Small intestine (tissue), 7 donors: Measurements from ENCODE around the gene VWA1. TPM values are rescaled to one million over a fixed set of nuclear protein-coding genes. Genes with fewer than 3 reads are reported as not detected.
"Not testable (repeated sequence)": the region's sequence is repeated elsewhere in the genome, so short reads cannot be mapped to it uniquely, and the experiment has no call there.

ENCODE experiments used
- DNase-seq, 2 donors: peaks; one replicate each; pipeline versions ENCODE4 v3.0.0 to v3.0.0-alpha.2; 2013
- FAIRE-seq: peaks from 2 replicates; lab custom pipeline; 2012; peaks lifted over from hg19 to GRCh38; lab: Jason Lieb, UNC
- H3K27ac ChIP-seq, 3 donors: one replicate each; pipeline ENCODE4 v1.5.1; 2013; ENCODE audit warnings: low read length in 2 of 3, mild to moderate bottlenecking in 2 of 3, control low read depth in 1 of 3, inconsistent platforms in 1 of 3, low read depth in 1 of 3, moderate library complexity in 1 of 3
- H3K27me3 ChIP-seq, 3 donors: one replicate each; pipeline ENCODE4 v1.6.1; 2013; ENCODE audit warnings: low read length in 3 of 3, inconsistent platforms in 1 of 3; ENCODE audit not compliant: control insufficient read depth in 3 of 3, insufficient read depth in 3 of 3
- H3K36me3 ChIP-seq, 3 donors: one replicate each; pipeline ENCODE4 v1.6.1; 2013; ENCODE audit warnings: low read length in 3 of 3, inconsistent platforms in 1 of 3, low read depth in 1 of 3, mild to moderate bottlenecking in 1 of 3, moderate library complexity in 1 of 3; ENCODE audit not compliant: control insufficient read depth in 3 of 3, insufficient read depth in 2 of 3
- H3K4me1 ChIP-seq, 3 donors: one replicate each; pipeline ENCODE4 v1.6.1; 2013; ENCODE audit warnings: low read length in 2 of 3, inconsistent platforms in 1 of 3, low read depth in 1 of 3, mild to moderate bottlenecking in 1 of 3, moderate library complexity in 1 of 3; ENCODE audit not compliant: control insufficient read depth in 3 of 3, insufficient read depth in 2 of 3
- H3K4me3 ChIP-seq, 3 donors: one replicate each; pipeline ENCODE4 v1.5.1; 2013; ENCODE audit warnings: low read length in 3 of 3, control low read depth in 1 of 3, inconsistent platforms in 1 of 3, low read depth in 1 of 3, mild to moderate bottlenecking in 1 of 3, moderate library complexity in 1 of 3
- H3K9me3 ChIP-seq, 2 donors: one replicate each; pipeline ENCODE4 v1.6.1; 2013; ENCODE audit warnings: low read depth in 1 of 2, low read length in 1 of 2; ENCODE audit not compliant: control insufficient read depth in 2 of 2, insufficient read depth in 1 of 2
- WGBS, 3 donors: extraction: QIAGEN DNeasy Blood & Tissue Kit; methylation state at CpG; one replicate each; pipeline ENCODE4 v1.1.7; 2013; 5-methylcytosine and 5-hydroxymethylcytosine counted together
- polyA plus RNA-seq, 4 donors: library from polyadenylated mRNA; stranded (reverse) in 3 of 4; unstranded in 1 of 4; fragments of 200-250 nt in 3 of 4; fragments of 120-200 nt in 1 of 4; gene quantifications; one replicate each; pipeline versions ENCODE4 v1.2.1 to v1.2.3, GENCODE V29; 2013
- donor health status: healthy with polysubstance abuse.
- donor health status: control.
- donor health status: control.
- donor health status: Bipolar disorder and iron deficiency.
- donor health status: healthy.

The VWA1 gene
- polyA plus RNA-seq, 4 donors = 0.67 to 122 (median 6.9) TPM

DNA sequence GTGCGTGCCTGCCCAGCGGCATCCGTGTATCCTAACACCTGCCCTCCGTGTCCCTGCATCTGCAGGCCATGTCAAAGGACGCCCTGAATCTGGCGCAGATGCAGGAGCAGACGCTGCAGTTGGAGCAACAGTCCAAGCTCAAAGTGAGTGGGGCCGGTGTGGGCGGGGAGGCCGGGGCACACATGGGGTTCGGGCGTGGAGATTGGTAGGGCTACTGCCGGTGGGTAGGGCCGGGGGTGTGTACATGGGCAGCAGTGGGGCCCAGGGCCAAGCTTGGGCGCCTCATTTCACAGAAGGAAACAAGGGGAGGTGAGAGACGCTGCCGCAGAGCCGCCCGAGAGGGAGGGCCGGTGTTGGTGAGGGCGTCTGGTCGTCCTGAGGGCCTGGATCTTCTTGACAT is 15.1 kb downstream of the VWA1 start:
- not testable (repeated sequence) for FAIRE-seq, H3K9me3 ChIP-seq, H3K36me3 ChIP-seq, H3K4me3 ChIP-seq, DNase-seq, H3K4me1 ChIP-seq, H3K27ac ChIP-seq, H3K27me3 ChIP-seq
- 70 to 83% (median 73%) methylated on average over 21 to 22 of the region's 22 CpGs for WGBS, 3 donors

DNA sequence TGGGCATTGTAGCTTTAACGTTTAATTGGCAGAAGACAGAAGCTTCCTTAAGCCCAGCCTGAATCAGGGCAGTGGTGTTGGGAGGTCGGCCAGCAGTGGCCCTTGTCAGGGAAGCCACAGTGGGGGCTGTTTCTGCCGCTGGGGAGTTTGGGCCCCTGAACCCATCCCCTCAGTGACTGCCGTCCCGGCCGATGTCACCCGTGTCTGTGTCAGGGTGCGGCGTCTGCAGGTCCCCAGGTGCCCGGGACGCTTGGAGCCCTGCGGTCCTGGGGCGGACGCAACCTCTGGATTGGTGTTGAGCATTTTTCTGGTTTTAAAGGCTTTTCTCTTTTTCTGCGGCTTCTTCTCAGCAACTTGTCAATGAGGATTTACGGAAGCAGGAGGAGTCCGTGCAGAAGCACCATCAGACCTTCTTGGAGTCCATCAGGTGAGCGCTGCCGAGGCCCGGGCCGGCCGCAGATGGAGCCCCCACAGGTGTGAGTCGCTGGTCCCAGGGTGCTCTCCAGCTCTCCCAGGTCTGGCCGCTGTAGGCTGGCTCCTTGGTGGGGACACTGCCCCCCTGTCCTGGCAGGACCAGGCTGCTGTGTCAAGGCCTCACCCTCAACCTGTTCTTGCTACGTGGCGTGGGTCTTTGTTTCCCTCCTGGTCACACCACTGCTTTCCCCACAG is 16.3 kb downstream of the VWA1 start:
- peaks cover 0 to 2% (median 0%) of the 10 kb centered on the region in 3 donors for H3K27me3 ChIP-seq
- peaks cover 0 to 2% of the 10 kb centered on the region in 2 donors for H3K9me3 ChIP-seq
- no peak overlapping the region for H3K4me3 ChIP-seq
- WGBS, 3 donors = 88 to 89% (median 89%) methylated on average over 25 to 26 of the region's 26 CpGs
- H3K27ac ChIP-seq = no peak overlapping the region
- DNase-seq = no peak
- H3K36me3 ChIP-seq = no peaks in the 10 kb centered on the region
- FAIRE-seq = no peak
- no peaks in the 10 kb centered on the region for H3K4me1 ChIP-seq

DNA sequence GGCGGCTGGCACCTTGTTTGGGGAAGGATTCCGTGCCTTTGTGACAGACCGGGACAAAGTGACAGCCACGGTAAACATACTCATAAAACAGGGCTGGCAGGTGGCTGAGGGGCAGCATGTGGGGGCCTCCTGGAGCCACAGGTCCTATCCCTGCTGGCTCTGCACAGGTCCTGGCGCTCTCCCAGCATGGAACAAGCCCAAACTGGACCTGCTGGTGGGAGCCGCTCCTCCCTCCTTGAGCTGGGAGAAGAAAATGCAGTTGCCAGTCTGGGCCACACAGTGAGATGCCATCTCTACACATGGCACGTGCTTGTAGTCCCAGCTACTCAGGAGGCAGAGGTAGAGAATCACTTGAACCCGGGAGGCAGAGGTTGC is 16.9 kb downstream of the VWA1 start:
- not testable (repeated sequence) for FAIRE-seq, H3K27ac ChIP-seq, H3K27me3 ChIP-seq, H3K4me1 ChIP-seq, H3K4me3 ChIP-seq, DNase-seq, H3K36me3 ChIP-seq, H3K9me3 ChIP-seq
- 67 to 78% (median 78%) methylated on average over 8 of the region's 8 CpGs for WGBS, 3 donors

DNA sequence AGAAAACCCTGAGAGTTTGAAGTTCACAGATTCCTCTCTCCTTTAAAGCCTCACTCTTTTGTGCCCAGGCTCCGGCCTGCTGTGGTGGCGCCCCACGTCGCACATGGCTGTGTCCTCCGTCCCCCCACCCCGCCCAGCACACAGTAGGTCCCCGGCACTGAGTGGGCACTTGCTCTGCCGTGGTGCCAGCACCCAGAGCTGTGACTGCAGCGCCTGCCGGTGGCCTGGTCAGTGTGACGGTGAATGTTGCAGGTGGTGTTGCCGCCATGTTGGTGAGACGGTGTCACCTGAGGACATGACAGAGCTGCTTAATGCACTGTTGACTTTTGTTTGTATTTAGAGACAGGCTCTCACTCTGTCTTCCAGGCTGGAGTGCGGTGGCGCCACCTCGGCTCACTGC is 17.4 kb downstream of the VWA1 start:
- Histone ChIP-seq H3K9me3 (peaks cover 0 to 2% of the 10 kb centered on the region in 2 donors), H3K4me1 (no peaks in the 10 kb centered on the region), H3K27me3 (peaks cover 0 to 2% (median 0%) of the 10 kb centered on the region in 3 donors), H3K27ac (no peak overlapping the region), H3K36me3 (no peaks in the 10 kb centered on the region), H3K4me3 (no peak overlapping the region)
- no peak for DNase-seq
- 92 to 94% (median 93%) methylated on average over 16 of the region's 16 CpGs for WGBS, 3 donors
- FAIRE-seq = no peak

DNA sequence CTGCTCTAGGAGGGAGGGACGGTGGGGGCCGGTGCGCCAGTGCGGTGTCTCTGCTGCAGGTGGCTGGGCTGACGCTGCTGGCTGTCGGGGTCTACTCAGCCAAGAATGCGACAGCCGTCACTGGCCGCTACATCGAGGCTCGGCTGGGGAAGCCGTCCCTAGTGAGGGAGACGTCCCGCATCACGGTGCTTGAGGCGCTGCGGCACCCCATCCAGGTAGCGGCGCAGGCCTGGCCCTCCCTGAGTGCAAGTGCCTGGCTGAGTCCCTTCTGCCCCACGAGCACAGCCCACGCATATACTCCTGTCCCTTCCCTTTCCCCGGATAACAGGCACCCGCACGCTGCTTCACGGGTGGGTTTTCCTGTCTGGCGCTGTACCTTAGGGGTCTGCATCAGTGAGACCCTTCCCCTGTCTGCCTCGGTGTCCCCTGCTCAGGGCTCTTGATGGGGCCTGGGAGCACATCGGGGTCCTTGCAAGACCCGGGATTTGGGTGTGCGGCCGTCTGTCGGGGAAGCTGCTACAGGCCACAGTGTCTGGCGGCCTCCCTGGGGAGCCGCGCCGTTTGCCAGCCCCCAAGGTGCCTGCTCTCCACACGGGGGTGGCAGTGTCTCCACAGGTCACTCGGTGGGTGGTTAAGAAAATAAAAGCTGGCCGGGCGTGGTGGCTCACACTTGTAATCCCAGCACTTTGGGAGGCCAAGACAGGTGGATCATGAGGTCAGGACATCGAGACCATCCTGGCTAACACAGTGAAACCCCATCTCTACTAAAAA is 19.0 kb downstream of the VWA1 start:
- H3K4me1 ChIP-seq, H3K27ac ChIP-seq, H3K27me3 ChIP-seq, DNase-seq, FAIRE-seq, H3K4me3 ChIP-seq, H3K9me3 ChIP-seq, H3K36me3 ChIP-seq: not testable (repeated sequence)
- 74 to 86% (median 80%) methylated on average over 26 to 37 of the region's 41 CpGs for WGBS, 3 donors

DNA sequence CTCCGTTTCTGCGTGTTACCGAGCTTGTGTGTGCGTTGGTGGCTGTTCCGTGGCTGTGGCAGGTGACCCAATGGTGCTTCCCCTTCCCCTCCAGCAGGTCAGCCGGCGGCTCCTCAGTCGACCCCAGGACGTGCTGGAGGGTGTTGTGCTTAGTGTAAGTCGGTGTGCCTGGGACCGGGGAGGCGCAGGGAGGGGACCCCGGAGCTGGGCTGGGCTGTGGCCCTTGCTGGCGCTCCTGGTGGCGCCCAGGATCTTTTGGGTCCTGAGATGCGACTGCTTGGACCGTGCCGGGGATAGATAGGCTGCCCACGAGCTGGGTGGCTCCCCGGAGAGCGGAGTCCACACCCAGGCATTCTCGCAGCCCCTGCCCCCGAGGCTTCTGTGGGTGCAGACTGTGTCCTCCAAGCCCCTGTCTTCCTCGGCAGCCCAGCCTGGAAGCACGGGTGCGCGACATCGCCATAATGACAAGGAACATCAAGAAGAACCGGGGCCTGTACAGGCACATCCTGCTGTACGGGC is 19.9 kb downstream of the VWA1 start:
- H3K4me1 ChIP-seq = no peaks in the 10 kb centered on the region

DNA sequence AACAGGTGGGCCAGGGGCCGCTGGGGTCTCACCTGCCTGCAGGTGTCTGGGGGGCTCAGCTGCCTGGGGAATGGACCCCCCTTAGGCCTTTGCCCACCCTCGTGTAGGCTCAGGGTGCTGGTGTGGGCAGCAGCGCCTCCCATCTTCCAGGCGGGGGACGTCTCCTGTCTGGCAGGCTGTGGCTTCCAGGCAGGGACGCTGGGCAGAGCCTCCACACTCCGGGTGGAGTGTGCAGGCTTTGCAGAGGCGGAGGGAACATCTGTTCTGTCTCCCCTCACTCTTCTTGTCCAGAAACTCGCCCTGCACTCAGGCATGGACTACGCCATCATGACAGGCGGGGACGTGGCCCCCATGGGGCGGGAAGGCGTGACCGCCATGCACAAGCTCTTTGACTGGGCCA is 20.4 kb downstream of the VWA1 start:
- not testable (repeated sequence) for H3K4me3 ChIP-seq, H3K9me3 ChIP-seq, H3K27ac ChIP-seq, H3K27me3 ChIP-seq, DNase-seq, H3K36me3 ChIP-seq, H3K4me1 ChIP-seq, FAIRE-seq
- 70 to 73% methylated on average over 3 to 4 of the region's 15 CpGs; no CpG with 5 or more reads in 1 of the 3 donors for WGBS, 3 donors

More for the DNA sequence above, 19.9 kb downstream of the VWA1 start:
- Histone ChIP-seq H3K9me3 (peaks cover 0 to 2% of the 10 kb centered on the region in 2 donors), H3K27ac (no peak overlapping the region), H3K36me3 (no peaks in the 10 kb centered on the region), H3K4me3 (no peak overlapping the region), H3K27me3 (no peaks in the 10 kb centered on the region)
- whole genome bisulfite sequencing, 3 donors = 77 to 89% (median 84%) methylated on average over 22 to 30 of the region's 30 CpGs
- no peak for DNase-seq
- no peak for FAIRE-seq

DNA sequence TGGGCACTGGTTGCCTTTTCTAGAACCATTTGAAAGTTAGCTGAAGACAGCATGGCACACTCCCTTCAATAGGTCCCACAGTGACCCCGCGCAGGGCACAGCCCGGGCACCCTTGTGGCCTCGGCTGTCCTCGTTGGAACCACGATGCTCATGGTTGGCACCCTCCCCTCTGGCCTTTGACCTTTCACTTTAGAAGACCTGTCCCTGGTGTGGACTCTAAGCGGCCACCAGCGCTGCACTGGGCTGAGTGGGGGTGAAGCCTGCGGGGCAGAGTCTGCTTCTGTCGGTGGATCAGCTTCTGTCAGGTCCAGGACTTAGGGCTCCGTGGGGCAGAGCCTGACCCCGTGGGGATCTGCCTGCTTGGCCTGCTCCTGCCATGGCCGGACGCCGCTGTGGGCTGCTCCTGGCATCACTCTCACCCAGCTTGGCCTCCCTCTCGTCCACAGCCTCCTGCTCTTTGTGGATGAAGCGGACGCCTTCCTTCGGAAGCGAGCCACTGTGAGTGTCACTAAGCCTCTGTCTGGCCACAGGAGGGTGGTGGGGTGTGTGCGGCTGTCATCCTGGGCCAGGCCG is 21.3 kb downstream of the VWA1 start:
- H3K27me3 ChIP-seq, DNase-seq, H3K4me1 ChIP-seq, FAIRE-seq, H3K9me3 ChIP-seq, H3K36me3 ChIP-seq, H3K4me3 ChIP-seq, H3K27ac ChIP-seq: not testable (repeated sequence)
- 75 to 83% (median 76%) methylated on average over 16 to 18 of the region's 22 CpGs for WGBS, 3 donors
